Fibroblast of skin of scalp (primary cell): ENCODE data around the gene WWP2.
"Not testable (repeated sequence)": the region's sequence is repeated elsewhere in the genome, so short reads cannot be mapped to it uniquely, and the experiment has no call there.

Experiments
- DNase-seq: peaks from one replicate; pipeline ENCODE4 v3.0.0-alpha.2; 2013

The WWP2 gene

DNA sequence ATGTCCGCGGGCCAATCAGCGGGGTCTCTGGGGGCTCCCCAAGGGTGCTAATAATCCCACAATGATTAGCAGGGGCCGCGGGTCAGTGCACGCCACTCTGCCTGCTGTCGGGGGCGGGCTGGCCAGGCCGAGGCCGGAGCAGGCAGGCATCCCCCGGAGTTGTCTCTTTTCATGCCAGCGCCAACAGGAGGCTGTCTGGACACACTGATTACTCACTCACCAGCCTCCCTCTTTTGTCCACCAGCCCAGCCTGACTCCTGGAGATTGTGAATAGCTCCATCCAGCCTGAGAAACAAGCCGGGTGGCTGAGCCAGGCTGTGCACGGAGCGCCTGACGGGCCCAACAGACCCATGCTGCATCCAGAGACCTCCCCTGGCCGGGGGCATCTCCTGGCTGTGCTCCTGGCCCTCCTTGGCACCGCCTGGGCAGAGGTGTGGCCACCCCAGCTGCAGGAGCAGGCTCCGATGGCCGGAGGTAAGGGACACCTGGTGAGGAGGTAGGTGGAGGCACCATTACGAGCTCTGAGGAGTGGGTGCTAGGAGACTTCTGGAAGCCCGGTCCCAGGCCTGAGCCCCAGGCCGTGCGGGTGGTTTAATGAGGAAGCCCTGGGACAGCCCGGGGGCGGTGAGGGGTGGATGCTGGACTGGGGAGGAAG lies 189.0 kb downstream of the WWP2 start, which contains the start of gene CLEC18A:
CLEC18A (plus strand) TSS at position 318 of the 655 bp plus-strand sequence; CDS start at position 351, 33 bp downstream.
- not testable (repeated sequence) for DNase-seq

DNA sequence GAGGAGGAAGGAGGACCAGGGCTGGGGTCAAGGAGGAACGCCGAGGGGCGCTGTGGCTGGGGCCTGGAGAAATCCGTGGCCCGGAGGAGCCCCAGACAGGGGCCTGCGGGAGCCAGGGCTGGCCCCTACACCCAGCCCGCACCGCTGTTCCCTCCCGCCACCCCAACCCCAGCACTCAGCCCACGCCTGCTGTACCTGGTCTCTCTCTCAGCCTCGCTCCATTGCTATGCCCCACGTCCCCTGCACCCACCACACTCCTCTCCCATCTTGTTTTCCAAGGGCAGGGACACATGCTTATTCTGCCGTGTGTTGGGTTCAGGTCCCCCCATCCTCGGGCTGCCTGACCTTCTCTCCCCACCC lies 189.5 kb downstream of the WWP2 start:
- not testable (repeated sequence) for DNase-seq

DNA sequence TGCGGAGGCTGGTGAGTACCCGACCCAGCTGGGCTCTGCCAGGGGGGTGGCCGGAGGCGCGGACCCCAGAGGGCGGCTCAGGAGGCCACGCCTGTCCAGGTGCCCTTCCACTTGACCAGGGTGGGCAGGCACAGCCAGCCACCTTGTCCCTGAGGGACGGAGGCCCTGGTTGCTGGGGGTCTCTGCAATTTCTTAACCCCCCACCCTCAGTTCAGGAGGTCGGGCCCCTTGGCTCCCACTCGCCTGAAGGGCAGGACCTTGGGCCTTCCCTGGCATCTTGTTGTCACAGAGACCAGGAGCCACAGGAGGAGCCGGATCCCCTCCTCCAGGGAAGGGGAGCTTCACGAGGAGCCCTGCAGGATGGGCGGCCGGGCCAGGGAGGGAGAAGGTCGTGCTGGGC lies 190.0 kb downstream of the WWP2 start:
- not testable (repeated sequence) for DNase-seq

DNA sequence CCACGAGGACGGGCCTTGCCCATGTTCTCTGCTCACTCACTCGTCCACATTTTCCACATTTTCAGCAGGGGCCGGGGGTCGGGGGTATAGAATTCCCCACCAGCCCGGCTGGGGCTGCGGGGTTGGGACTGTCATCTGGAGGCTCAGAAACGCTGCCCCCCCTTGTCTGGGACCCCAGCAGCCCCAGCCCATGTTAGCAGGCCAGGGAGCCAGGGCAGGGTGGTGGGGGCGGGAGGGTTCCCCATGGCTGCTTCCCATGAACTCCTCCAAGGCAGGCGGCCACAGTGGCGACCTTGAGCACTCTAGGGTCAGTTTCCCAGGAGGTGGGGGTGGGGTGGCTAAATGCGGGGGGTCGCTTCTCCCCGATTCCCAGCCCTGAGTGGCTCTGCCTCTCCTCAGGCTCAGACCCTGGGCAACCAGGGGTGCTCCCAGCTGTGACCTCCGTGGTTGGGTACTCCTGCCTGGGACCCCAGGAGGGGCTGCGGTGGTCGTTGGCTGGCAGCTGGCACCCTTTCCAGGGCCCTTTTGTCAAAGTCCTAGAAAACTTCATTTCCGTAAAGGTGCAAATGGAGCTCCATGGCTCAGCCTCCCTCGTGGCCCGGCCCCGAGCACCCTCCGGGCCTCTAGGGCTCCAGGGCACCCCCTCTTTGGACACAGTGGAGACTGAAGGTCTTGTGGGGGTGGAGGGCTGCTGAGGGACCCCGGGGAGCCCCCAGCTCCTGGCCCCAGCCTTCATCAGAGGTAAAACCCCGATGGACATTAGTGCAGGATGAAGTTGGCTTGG lies 190.6 kb downstream of the WWP2 start:
- not testable (repeated sequence) for DNase-seq

DNA sequence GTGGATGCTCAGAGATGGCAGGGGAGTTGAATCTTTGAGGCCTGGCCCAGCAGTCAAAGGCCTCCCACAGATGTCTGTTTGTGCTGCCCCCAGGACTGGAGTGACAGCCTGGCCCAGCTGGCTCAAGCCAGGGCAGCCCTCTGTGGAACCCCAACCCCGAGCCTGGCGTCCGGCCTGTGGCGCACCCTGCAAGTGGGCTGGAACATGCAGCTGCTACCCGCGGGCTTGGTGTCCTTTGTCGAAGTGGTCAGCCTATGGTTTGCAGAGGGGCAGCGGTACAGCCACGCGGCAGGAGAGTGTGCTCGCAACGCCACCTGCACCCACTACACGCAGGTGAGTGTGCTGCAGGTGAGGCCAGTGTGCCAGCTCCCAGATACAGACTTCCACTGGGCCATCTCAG lies 192.1 kb downstream of the WWP2 start:
- not testable (repeated sequence) for DNase-seq

DNA sequence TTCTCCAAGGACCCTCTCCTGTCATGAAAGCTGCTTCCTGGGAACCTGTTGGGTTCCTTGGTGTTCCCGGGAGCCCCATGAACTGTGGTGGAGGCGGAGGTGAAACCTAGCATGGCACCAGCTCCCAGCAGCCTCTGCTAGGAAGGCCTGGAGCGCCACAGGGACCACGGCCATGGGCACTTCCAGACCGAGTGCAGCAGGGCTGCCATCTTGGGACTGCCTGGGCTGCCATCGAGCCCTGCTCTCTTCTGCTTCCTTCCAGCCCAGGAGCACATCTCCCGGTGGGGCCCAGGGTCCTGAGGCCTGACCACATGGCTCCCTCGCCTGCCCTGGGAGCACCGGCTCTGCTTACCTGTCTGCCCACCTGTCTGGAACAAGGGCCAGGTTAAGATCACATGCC lies 201.2 kb downstream of the WWP2 start:
- DNase-seq = not testable (repeated sequence)

DNA sequence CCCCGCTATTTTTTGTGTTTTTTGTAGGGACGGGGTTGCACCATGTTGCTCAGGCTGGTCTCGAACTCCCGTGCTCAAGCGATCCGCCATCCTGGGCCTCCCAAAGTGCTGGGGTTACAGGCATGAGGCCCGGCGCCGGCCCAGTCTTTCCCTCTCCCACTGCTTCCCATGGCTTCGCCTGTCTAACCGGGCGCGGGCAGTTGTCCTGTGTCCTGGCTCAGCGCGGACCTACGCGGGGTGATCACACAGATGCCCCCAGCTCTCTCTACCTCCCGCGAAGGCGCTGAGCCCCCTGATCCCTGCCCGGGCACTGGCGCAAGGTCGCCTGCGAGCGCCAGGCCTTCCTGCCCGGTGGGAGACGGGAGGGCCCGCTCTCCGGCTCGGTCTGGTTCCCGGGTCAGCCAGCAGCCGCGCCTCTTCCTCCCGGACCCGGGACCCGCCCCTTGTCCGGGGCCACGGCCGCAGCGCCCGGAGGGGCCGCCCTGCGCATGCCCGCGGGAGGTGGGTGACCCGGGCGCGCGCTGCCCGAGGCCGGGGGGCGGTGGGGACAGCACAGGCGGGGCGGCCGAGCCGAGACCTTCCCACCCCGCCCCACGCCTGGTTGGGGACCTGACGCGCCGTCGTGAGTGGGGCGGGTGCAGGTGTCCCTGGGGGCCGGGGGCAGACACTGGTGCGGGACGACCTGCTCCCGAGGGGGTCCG lies 203.0 kb downstream of the WWP2 start:
- DNase-seq = peak; percentile 15

DNA sequence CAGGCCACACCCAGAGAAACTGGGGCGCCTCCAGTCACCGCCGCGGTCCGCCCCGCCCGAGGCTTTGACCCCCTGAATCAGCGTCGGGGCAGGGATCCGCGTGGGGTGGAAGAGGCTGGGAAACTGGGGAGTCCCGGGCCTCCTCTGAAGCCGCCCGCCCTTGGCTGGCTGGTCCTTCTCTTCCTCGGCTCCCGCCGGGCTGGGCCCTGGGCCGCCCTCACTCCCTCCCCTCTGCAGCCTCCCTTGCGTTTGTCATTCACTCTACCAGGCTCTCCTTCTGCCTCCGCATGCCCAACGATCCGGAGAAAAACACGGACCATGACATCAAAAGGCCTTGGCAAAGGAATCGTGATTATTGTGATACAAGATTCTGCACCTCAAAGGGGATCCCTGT lies 203.5 kb downstream of the WWP2 start:
- DNase-seq = not testable (repeated sequence)

DNA sequence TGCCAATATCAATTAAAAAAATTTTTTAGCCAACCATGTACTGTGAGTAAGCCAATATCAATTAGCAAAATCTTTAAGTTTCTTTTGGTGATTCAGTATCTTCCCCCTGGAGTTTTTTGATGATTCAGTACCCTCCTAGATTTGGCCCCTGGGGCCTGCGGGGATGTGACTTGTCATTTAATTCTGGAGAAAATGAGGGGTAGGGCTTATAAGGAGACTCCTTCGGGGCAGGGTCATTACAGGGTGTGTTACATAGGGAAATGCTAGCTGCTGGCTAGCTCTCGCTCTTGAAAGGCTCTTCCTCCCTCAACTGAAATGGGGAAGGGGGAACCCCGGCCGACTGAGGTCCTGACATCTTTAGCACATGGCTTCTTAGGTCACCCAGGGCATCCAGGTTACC lies 205.6 kb downstream of the WWP2 start:
- not testable (repeated sequence) for DNase-seq

DNA sequence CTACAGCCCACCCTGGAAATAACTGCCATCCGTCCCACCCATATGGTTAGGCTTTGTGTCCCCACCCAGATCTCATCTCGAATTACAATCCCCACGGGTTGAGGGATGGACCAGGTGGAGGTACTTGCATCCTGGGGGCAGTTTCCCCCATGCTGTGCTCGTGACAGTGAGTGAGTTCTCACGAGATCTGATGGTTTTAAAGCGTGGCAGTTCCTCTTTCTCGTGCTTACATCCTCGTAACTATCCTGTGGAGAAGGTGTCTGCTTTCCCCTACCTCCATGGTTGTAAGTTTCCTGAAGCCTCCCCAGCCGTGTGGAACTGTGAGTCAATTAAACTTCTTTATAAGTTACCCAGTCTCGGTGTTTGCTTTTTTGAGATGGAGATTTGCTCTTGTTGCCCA lies 206.0 kb downstream of the WWP2 start:
- DNase-seq = not testable (repeated sequence)

DNA sequence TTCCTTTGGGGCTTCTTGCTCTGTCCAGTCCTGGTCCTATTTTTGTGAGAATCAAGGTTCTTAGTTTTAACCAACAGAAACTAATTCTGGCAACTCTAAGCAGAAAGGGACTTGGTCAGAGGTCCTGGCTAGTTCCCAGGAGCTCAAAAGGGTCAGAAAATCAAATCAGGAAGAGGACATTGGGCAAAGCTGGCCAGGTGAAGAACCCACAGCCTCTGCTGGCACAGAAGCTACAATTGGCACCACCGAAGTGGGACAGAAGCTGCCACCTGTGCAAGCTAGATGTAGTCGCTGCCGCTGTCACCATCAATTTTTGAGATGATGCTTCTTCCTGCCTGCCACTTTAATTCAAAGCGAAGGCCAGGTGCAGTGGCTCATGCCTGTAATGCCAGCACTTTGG lies 207.5 kb downstream of the WWP2 start:
- DNase-seq = not testable (repeated sequence)

DNA sequence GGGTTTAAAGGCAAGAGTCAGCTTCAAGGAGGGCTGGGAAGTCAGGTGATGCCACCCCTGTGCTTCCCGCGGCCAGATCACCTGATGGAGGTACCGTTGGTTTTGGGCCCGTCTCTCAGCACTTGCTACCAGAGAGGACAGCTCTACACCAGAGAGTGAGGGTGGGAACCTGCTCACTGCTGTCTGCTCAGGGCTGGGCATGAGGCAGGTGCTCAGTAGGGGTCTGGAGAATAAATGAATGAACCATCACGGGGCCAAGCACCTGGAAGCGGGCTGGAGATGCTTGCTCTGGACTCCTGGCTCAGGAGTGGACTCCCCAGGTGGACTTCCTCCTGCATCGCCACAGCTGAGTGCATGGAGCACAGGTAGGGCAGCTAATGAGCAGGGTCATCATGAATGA lies 210.0 kb downstream of the WWP2 start:
- not testable (repeated sequence) for DNase-seq

DNA sequence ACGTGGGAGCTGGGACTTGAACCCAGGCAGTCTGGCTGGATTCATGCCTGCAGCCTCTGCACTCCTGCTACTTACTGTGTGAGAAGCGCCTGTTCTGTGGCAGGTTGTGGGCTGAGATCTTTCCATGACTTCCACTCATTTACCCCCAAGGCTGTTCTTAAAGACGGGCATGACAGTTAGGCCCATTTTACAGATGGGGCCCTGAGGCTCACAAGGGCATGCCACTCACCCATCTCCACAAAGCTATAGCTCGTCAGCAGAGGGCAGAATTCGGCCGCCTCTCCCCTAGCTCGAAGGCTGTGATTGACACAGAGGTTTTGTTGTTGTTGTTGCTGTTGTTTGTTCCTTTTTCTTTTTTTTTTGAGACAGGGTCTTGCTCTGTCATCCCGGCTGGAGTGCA lies 210.8 kb downstream of the WWP2 start:
- DNase-seq = not testable (repeated sequence)

DNA sequence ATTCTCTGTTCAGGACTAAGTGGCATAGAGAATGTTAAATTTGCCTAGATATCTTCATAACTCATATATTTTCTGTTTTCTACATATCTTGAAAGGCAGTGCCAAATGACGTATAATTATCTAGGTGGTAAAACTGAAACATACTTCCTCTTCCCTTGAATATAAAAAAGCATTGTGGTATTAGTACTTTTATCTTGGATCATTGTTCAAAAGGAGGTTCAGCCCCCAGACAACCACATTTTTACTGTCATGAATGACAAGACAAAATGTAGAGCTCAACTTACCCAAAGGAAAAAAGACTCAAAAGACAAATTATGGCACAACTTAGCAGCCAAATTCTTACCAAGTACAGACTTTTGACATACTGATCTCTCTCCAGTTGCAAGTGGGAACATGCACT lies 223.1 kb downstream of the WWP2 start:
- not testable (repeated sequence) for DNase-seq
